ENCODE measurements around the gene GPR149. TPM values are rescaled to one million over a fixed set of nuclear protein-coding genes. Genes with fewer than 3 reads are reported as not detected.
A peak's percentile ranks its signal among the peaks of the same experiment; 100 is the strongest.
"Not testable (repeated sequence)": the region's sequence is repeated elsewhere in the genome, so short reads cannot be mapped to it uniquely, and the experiment has no call there.

GPR149 gene
- total RNA-seq = not detected in 2 replicates

- Histone ChIP-seq H3K36me3 (ENCODE audit: control insufficient read depth, insufficient read depth, low read length) (no peaks in the 10 kb centered on the region), H3K27me3 (ENCODE audit: control insufficient read depth, insufficient read depth, low read length) (peaks cover 20% of the 10 kb centered on the region), H3K4me3 (ENCODE audit: low read depth, low read length) (no peak within 1 kb of the TSS)
- DNase-seq (ENCODE audit: low read depth) (peak; percentile 53), FAIRE-seq (no peak)
- peak; percentile 8 for TF ChIP-seq CTCF (IDR thresholded peaks at IDR 0.05; ENCODE audit: insufficient read depth, low read length, severe bottlenecking)
These were observed at the start of gene GPR149 for GRCh38 chr3:154430014-154430413. GPR149 (minus strand) TSS chr3:154430190; CDS start chr3:154429615, 575 bp downstream.

- no peaks in the 10 kb centered on the region for H3K36me3 ChIP-seq (ENCODE audit: control insufficient read depth, insufficient read depth, low read length)
- FAIRE-seq = no peak
- DNase-seq (ENCODE audit: low read depth) = no peak
- no peak for TF ChIP-seq CTCF (IDR thresholded peaks at IDR 0.05; ENCODE audit: insufficient read depth, low read length, severe bottlenecking)
- H3K27me3 ChIP-seq (ENCODE audit: control insufficient read depth, insufficient read depth, low read length) = no peaks in the 10 kb centered on the region
- no peak overlapping the region for H3K4me3 ChIP-seq (ENCODE audit: low read depth, low read length)
These were observed 43.8 kb upstream of the GPR149 start for GRCh38 chr3:154473769-154474168.

- Histone ChIP-seq H3K36me3 (ENCODE audit: control insufficient read depth, insufficient read depth, low read length) (no peaks in the 10 kb centered on the region), H3K4me3 (ENCODE audit: low read depth, low read length) (no peak overlapping the region), H3K27me3 (ENCODE audit: control insufficient read depth, insufficient read depth, low read length) (no peaks in the 10 kb centered on the region)
- no peak for TF ChIP-seq CTCF (IDR thresholded peaks at IDR 0.05; ENCODE audit: insufficient read depth, low read length, severe bottlenecking)
- FAIRE-seq = no peak
- no peak for DNase-seq (ENCODE audit: low read depth)
These were observed 39.6 kb upstream of the GPR149 start for GRCh38 chr3:154469585-154469984.

GRCh38 chr3:154464440-154465190 is 34.6 kb upstream of the GPR149 start:
- no peaks in the 10 kb centered on the region for H3K36me3 ChIP-seq (ENCODE audit: control insufficient read depth, insufficient read depth, low read length)
- DNase-seq (ENCODE audit: low read depth) (peak; percentile 93), FAIRE-seq (no peak)
- TF ChIP-seq CTCF (IDR thresholded peaks at IDR 0.05; ENCODE audit: insufficient read depth, low read length, severe bottlenecking) = no peak
- H3K27me3 ChIP-seq (ENCODE audit: control insufficient read depth, insufficient read depth, low read length) = no peaks in the 10 kb centered on the region
- no peak overlapping the region for H3K4me3 ChIP-seq (ENCODE audit: low read depth, low read length)

GRCh38 chr3:154458560-154458959 is 28.6 kb upstream of the GPR149 start:
- no peak for TF ChIP-seq CTCF (IDR thresholded peaks at IDR 0.05; ENCODE audit: insufficient read depth, low read length, severe bottlenecking)
- Histone ChIP-seq H3K27me3 (ENCODE audit: control insufficient read depth, insufficient read depth, low read length) (no peaks in the 10 kb centered on the region), H3K36me3 (ENCODE audit: control insufficient read depth, insufficient read depth, low read length) (no peaks in the 10 kb centered on the region), H3K4me3 (ENCODE audit: low read depth, low read length) (no peak overlapping the region)
- FAIRE-seq (no peak), DNase-seq (ENCODE audit: low read depth) (no peak)

GRCh38 chr3:154439081-154439480 is 9.1 kb upstream of the GPR149 start:
- DNase-seq (ENCODE audit: low read depth); FAIRE-seq; H3K27me3 ChIP-seq (ENCODE audit: control insufficient read depth, insufficient read depth, low read length); H3K36me3 ChIP-seq (ENCODE audit: control insufficient read depth, insufficient read depth, low read length); H3K4me3 ChIP-seq (ENCODE audit: low read depth, low read length): not testable (repeated sequence)
